A673 (cell line): ENCODE data around the gene GRK6.

ENCODE experiments used
- EZH2 ChIP-seq: fragments of 200-600 bp; sonication (generic); IDR thresholded peaks from 2 replicates; pipeline ENCODE4 v1.6.1; 2017; ENCODE audit warnings: borderline replicate concordance, low read depth, mild to moderate bottlenecking, mixed read lengths, antibody characterized with exemption, low read length; ENCODE audit not compliant: poor library complexity, severe bottlenecking
- TF ChIP-seq, protein P1 (sequence below): fragments of 300-800, 200-600 bp; sonication (generic); conservative IDR thresholded peaks from 2 replicates; pipeline ENCODE4 v1.5.1; 2017; ENCODE audit warnings: low read depth, mild to moderate bottlenecking, antibody characterized with exemption, low read length, moderate library complexity, mixed read lengths

GRCh38 chr5:177453852-177454396 is 27.4 kb downstream of the GRK6 start:
- TF ChIP-seq EZH2: no peak
- TF ChIP-seq, protein P1, sequence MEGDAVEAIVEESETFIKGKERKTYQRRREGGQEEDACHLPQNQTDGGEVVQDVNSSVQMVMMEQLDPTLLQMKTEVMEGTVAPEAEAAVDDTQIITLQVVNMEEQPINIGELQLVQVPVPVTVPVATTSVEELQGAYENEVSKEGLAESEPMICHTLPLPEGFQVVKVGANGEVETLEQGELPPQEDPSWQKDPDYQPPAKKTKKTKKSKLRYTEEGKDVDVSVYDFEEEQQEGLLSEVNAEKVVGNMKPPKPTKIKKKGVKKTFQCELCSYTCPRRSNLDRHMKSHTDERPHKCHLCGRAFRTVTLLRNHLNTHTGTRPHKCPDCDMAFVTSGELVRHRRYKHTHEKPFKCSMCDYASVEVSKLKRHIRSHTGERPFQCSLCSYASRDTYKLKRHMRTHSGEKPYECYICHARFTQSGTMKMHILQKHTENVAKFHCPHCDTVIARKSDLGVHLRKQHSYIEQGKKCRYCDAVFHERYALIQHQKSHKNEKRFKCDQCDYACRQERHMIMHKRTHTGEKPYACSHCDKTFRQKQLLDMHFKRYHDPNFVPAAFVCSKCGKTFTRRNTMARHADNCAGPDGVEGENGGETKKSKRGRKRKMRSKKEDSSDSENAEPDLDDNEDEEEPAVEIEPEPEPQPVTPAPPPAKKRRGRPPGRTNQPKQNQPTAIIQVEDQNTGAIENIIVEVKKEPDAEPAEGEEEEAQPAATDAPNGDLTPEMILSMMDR: no peak
